T-helper 2 cell treated with Interferon-gamma antibody and Interleukin-4, amounts not matched to agents 5 μg/mL and 100 μg/mL, for 36 hours (primary cell): ENCODE results near the gene MORN2.

Source experiments
- DNase-seq: peaks from one replicate; pipeline ENCODE4 v3.0.0; 2021; ENCODE audit warnings: low spot score
- H3K27ac Mint-ChIP-seq: one replicate; pipeline ENCODE4 v1.8.0; 2021; ENCODE audit warnings: mild to moderate bottlenecking, mixed read lengths
- H3K27me3 Mint-ChIP-seq: one replicate; pipeline ENCODE4 v1.8.0; 2021; ENCODE audit warnings: low read depth, mixed read lengths
- H3K36me3 Mint-ChIP-seq: one replicate; pipeline ENCODE4 v1.8.0; 2021; ENCODE audit warnings: low read depth, mixed read lengths
- H3K4me1 Mint-ChIP-seq: one replicate; pipeline ENCODE4 v1.8.0; 2021; ENCODE audit warnings: low read depth, mixed read lengths
- H3K4me3 Mint-ChIP-seq: one replicate; pipeline ENCODE4 v1.8.0; 2022; ENCODE audit warnings: mild to moderate bottlenecking, moderate library complexity, mixed read lengths
- H3K9me3 Mint-ChIP-seq: one replicate; pipeline ENCODE4 v1.8.0; 2021; ENCODE audit warnings: mixed read lengths

The MORN2 gene

GRCh38 chr2:38907743-38908562, 32.2 kb downstream of the MORN2 start:
- H3K27ac Mint-ChIP-seq = no peak overlapping the region
- no peaks in the 10 kb centered on the region for H3K9me3 Mint-ChIP-seq
- no peak overlapping the region for H3K4me3 Mint-ChIP-seq
- DNase-seq = peak; percentile 46
- peaks cover 17% of the 10 kb centered on the region for H3K4me1 Mint-ChIP-seq
- H3K27me3 Mint-ChIP-seq = peaks cover 3% of the 10 kb centered on the region
- H3K36me3 Mint-ChIP-seq = no peaks in the 10 kb centered on the region

GRCh38 chr2:38909872-38910271, 34.1 kb downstream of the MORN2 start:
- DNase-seq = no peak
- H3K4me3 Mint-ChIP-seq = no peak overlapping the region
- H3K27me3 Mint-ChIP-seq = peaks cover 3% of the 10 kb centered on the region
- no peak overlapping the region for H3K27ac Mint-ChIP-seq
- no peaks in the 10 kb centered on the region for H3K9me3 Mint-ChIP-seq
- H3K4me1 Mint-ChIP-seq = peaks cover 17% of the 10 kb centered on the region
- no peaks in the 10 kb centered on the region for H3K36me3 Mint-ChIP-seq

GRCh38 chr2:38911191-38911590, 35.4 kb downstream of the MORN2 start:
- DNase-seq = no peak
- peaks cover 17% of the 10 kb centered on the region for H3K4me1 Mint-ChIP-seq
- H3K36me3 Mint-ChIP-seq = no peaks in the 10 kb centered on the region
- no peak overlapping the region for H3K27ac Mint-ChIP-seq
- H3K4me3 Mint-ChIP-seq = no peak overlapping the region
- H3K27me3 Mint-ChIP-seq = peaks cover 5% of the 10 kb centered on the region
- H3K9me3 Mint-ChIP-seq = no peaks in the 10 kb centered on the region

GRCh38 chr2:38912619-38913018, 36.8 kb downstream of the MORN2 start:
- peaks cover 5% of the 10 kb centered on the region for H3K27me3 Mint-ChIP-seq
- no peak overlapping the region for H3K27ac Mint-ChIP-seq
- no peak overlapping the region for H3K4me3 Mint-ChIP-seq
- H3K36me3 Mint-ChIP-seq = no peaks in the 10 kb centered on the region
- H3K4me1 Mint-ChIP-seq = peaks cover 16% of the 10 kb centered on the region
- DNase-seq = no peak
- H3K9me3 Mint-ChIP-seq = no peaks in the 10 kb centered on the region

GRCh38 chr2:38922389-38922788, 46.6 kb downstream of the MORN2 start:
- Mint-ChIP-seq H3K27ac (no peak overlapping the region), H3K36me3 (no peaks in the 10 kb centered on the region), H3K9me3 (no peaks in the 10 kb centered on the region), H3K4me1 (no peaks in the 10 kb centered on the region), H3K27me3 (peaks cover 35% of the 10 kb centered on the region), H3K4me3 (no peak overlapping the region)
- DNase-seq = no peak

- H3K27ac Mint-ChIP-seq = no peak overlapping the region
- DNase-seq = no peak
- H3K4me1 Mint-ChIP-seq = no peaks in the 10 kb centered on the region
- peaks cover 39% of the 10 kb centered on the region for H3K27me3 Mint-ChIP-seq
- no peaks in the 10 kb centered on the region for H3K9me3 Mint-ChIP-seq
- no peak overlapping the region for H3K4me3 Mint-ChIP-seq
- H3K36me3 Mint-ChIP-seq = no peaks in the 10 kb centered on the region
Observed at GRCh38 chr2:38922902-38923301, 47.1 kb downstream of the MORN2 start.

GRCh38 chr2:38925982-38926381, 50.2 kb downstream of the MORN2 start:
- Mint-ChIP-seq H3K4me3 (no peak overlapping the region), H3K4me1 (no peaks in the 10 kb centered on the region), H3K36me3 (no peaks in the 10 kb centered on the region), H3K27ac (no peak overlapping the region), H3K9me3 (no peaks in the 10 kb centered on the region), H3K27me3 (peaks cover 37% of the 10 kb centered on the region)
- no peak for DNase-seq

- DNase-seq = no peak
- no peak overlapping the region for H3K4me3 Mint-ChIP-seq
- peaks cover 19% of the 10 kb centered on the region for H3K27me3 Mint-ChIP-seq
- H3K27ac Mint-ChIP-seq = no peak overlapping the region
- no peaks in the 10 kb centered on the region for H3K9me3 Mint-ChIP-seq
- no peaks in the 10 kb centered on the region for H3K36me3 Mint-ChIP-seq
- H3K4me1 Mint-ChIP-seq = no peaks in the 10 kb centered on the region
Observed at GRCh38 chr2:38930600-38930999, 54.8 kb downstream of the MORN2 start.
